Stimulated activated naive CD8-positive, alpha-beta T cell treated with anti-CD3 and anti-CD28 coated beads, Interleukin-15, amount 100 ng/mL, for 72 hours (primary cell): ENCODE measurements around the gene C17orf113.

Experiments used
- ATAC-seq: fragments of 150-1000 bp; cut with Tn5 transposase; 2 replicates; pipeline ENCODE4 v1.10.0; 2021; ENCODE audit warnings: mild to moderate bottlenecking, moderate library complexity
- DNase-seq, 2 donors: peaks; one replicate each; pipeline ENCODE4 v3.0.0; 2021 to 2022
- H3K27ac Mint-ChIP-seq, 2 donors: one replicate each; pipeline ENCODE4 v1.8.0; 2022; ENCODE audit warnings: mild to moderate bottlenecking in 2 of 2, mixed read lengths in 2 of 2, moderate library complexity in 2 of 2
- H3K27me3 Mint-ChIP-seq: one replicate; pipeline ENCODE4 v1.8.0; 2022; ENCODE audit warnings: mixed read lengths
- H3K4me1 Mint-ChIP-seq: one replicate; pipeline ENCODE4 v1.8.0; 2022; ENCODE audit warnings: mild to moderate bottlenecking, mixed read lengths
- H3K4me3 Mint-ChIP-seq, 2 donors: one replicate each; pipeline ENCODE4 v1.8.0; 2022; ENCODE audit warnings: mild to moderate bottlenecking in 2 of 2, mixed read lengths in 2 of 2, moderate library complexity in 1 of 2
- H3K9me3 Mint-ChIP-seq, 2 donors: one replicate each; pipeline ENCODE4 v1.8.0; 2022; ENCODE audit warnings: mixed read lengths in 2 of 2

Gene C17orf113

DNA sequence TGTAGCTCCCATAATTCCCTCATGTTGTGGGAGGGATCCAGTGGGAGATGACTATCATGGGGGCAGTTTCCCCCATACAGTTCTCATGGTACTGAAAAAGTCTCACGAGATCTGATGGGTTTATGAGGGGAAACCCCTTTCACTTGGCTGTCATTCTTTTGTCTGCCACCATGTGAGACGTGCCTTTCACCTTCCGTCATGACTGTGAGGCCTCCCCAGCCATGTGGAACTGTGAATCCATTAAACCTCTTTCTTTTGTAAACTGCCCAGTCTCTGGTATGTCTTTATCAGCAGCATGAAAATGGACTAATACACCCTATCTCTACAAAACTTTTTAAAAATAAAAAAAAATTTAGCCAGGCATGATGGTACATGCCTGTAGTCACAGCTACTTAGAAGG lies 6.2 kb upstream of the C17orf113 start:
- Mint-ChIP-seq H3K27me3 (peaks cover 44% of the 10 kb centered on the region), H3K9me3 (no peaks in the 10 kb centered on the region), H3K4me1 (peaks cover 9% of the 10 kb centered on the region), H3K4me3 (no peak overlapping the region), H3K27ac (no peak overlapping the region)
- ATAC-seq (no peak), DNase-seq (no peak)

DNA sequence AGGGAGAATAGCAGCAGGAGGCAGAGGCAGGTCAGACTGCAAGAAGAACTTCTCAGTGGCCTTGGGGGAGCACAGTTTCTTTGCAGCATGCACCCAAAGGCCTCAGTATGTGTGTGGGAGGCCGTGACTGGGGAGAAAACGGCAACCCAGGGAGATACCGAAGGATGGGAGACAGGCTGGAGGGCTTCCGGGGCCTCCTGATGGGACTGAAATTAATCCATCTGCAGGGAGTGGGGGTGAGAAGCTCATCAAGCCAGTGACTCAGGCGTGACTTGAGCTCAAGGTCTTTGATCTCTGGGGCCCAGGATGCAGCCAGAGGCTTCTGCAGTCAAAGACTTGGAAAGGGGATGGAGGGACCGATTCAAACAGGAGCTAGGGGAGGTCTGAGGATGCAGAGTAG lies 5.1 kb upstream of the C17orf113 start:
- H3K9me3 Mint-ChIP-seq, result no peaks in the 10 kb centered on the region
- no peak overlapping the region for H3K4me3 Mint-ChIP-seq
- DNase-seq (no peak), ATAC-seq (no peak)
- peaks cover 55% of the 10 kb centered on the region for H3K27me3 Mint-ChIP-seq
- H3K4me1 Mint-ChIP-seq, result peaks cover 15% of the 10 kb centered on the region
- no peak overlapping the region for H3K27ac Mint-ChIP-seq

DNA sequence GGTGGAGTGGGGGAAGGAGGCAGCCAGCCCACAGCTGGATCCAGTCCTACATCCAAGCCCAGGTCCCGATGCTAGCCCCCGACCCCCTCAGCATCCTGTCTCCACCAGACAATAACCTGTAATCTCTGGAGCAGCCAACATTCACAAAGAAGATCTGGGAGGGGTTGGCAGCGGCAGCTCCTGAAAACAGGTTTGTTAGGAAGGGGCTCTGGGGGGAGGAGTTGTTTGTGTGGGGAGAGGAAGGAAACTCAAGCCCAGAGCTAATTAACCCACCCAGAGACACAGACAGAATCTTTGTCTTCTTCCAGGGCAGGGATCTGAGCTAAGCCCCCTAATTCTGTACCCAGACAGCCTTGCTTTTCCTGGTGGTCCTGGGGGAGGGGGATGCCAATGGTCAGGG lies 4.6 kb upstream of the C17orf113 start:
- no peak for ATAC-seq
- H3K27me3 Mint-ChIP-seq, result peaks cover 56% of the 10 kb centered on the region
- H3K4me1 Mint-ChIP-seq, result peaks cover 15% of the 10 kb centered on the region
- no peak overlapping the region for H3K4me3 Mint-ChIP-seq
- H3K9me3 Mint-ChIP-seq, result no peaks in the 10 kb centered on the region
- no peak for DNase-seq
- no peak overlapping the region for H3K27ac Mint-ChIP-seq

DNA sequence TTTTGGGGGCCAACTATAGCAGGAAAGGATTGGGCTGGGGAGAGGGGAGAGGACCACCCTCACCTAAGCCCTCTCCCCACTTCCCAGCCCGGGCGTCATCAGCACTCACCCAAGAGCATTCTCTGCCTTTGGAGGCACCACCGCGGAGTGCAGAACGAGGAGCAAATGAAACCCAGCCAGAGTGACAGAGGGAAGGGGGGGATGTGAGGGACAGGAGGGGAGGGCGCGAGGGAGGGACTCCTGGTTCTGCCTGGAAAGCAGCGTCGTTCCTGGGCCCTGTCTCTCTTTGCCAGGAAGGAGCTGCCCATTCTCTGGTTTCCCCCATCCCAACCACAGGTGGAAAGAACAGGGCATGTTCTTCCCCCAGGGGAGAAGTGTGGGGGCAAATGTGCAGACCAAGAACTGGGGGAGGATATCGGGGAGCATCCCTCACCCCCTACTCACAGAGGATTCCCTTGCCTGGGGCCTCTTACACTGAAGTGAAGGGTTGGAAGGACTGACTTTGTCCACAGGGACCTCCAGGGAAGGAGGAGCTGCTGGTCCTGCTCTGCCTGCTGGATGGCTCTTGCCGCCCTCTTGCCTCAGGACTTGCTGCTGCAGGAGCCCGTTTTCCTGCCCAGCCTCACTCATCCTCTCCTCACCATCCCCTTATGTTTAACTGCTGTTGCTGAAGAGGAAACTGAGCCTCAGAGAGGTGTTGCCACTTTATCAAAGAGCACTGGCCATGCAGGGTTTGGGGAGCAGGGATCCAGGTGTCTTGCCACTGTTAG lies 3.5 kb upstream of the C17orf113 start:
- Mint-ChIP-seq H3K9me3 (no peaks in the 10 kb centered on the region), H3K4me1 (peaks cover 15% of the 10 kb centered on the region), H3K27ac (no peak overlapping the region), H3K27me3 (peaks cover 63% of the 10 kb centered on the region), H3K4me3 (no peak overlapping the region)
- DNase-seq (no peak), ATAC-seq (no peak)

DNA sequence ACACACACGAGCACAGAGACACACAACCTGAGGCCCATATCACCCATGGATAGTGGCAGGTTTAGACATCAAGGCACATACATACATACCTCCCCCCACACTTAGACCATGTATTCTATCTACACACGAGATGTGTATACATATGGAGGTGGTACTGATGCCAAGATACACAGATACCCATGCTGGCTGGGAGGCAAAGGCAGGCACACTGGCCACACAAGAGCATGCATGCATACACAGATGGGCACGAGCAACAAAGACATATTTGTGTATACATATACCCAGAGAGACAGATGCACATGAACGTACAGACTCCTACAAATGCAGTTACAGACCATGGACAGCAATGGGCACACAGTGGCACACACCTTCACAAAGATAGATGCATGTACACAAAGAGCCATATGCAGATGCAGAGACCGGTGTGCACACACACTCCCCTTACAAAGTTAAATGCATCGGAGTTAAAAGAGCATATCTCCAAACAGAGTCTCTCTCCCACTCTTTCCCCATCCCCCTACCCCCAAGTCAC lies 2.0 kb upstream of the C17orf113 start:
- no peaks in the 10 kb centered on the region for H3K9me3 Mint-ChIP-seq
- H3K27ac Mint-ChIP-seq, result no peak overlapping the region
- H3K4me1 Mint-ChIP-seq, result peaks cover 15% of the 10 kb centered on the region
- DNase-seq (no peak), ATAC-seq (no peak)
- no peak overlapping the region for H3K4me3 Mint-ChIP-seq
- peaks cover 70% of the 10 kb centered on the region for H3K27me3 Mint-ChIP-seq

DNA sequence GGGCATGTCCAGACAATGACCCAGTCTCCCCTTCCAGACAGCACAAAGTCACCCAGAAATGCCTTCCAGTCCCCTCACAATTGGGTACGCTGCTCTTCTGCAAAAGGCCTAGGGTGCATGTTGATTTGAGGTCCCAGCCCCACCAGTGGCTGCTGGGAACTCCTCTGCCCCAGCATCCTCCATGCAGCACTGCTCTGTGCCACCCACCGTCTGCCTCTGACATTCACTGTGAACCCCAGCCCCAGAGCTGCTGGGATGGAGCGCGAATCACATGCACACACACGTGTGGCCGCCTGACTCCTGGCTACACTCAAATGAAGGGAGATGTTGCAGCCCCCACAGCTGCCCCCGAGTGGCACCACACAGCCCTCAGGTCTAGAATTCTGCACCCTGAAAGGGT lies 1.2 kb upstream of the C17orf113 start:
- no peak overlapping the region for H3K27ac Mint-ChIP-seq
- peaks cover 70% of the 10 kb centered on the region for H3K27me3 Mint-ChIP-seq
- peak overlapping the region in 1 of 2 donors; percentile 7 for H3K4me3 Mint-ChIP-seq
- no peak for ATAC-seq
- H3K9me3 Mint-ChIP-seq, result no peaks in the 10 kb centered on the region
- H3K4me1 Mint-ChIP-seq, result peaks cover 15% of the 10 kb centered on the region
- DNase-seq, result no peak

DNA sequence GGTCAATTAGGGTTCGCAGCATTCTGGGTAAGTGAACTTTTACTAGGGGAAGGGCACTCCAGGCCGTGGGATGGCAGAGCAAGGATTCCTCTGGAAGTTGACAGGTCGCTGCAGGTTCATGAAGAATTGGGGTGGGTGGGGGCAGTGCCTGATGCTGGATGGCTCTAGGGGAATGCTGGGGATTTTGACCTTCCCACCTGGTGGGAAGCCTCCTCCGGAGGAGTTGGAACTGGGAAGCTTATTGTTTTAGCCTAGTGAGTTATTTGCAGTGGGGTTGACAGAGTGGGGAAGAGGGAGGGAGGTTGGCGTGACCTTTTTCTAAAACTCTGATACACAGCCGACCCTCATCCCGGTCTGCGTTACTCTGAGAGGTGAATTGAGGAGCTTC lies 606 bp upstream of the C17orf113 start:
- Mint-ChIP-seq H3K27me3 (peaks cover 70% of the 10 kb centered on the region), H3K27ac (no peak overlapping the region), H3K4me1 (peaks cover 15% of the 10 kb centered on the region), H3K9me3 (no peaks in the 10 kb centered on the region), H3K4me3 (peak overlapping the region; percentile 66 to 75)
- no peak for DNase-seq
- ATAC-seq, result no peak

DNA sequence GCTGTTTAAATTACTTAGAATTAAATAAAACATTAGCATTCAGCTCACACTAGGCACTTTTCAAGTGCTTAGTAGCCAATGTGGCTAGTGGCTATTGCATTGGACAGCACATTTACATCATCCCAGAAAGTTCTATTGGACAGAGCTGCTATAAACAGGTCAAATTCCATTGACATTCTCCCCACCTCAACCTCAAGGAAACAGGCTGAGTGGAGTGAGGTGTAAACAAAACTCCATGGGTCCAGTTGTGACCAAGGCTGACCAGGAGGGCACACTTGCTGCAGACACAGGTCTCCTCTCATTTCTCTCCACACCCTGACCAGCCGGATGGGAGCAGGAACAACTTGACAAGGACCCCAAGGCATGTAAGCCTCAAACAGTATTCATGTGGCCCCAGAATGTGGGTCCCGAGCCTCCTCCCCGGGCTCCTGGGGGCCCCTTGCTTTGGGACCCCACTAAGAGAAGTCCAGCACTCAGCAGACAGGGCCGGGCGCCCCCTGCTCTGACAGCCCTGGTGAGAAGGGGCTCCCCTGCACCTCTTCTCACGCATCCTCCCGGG lies 488 bp downstream of the C17orf113 start:
- Mint-ChIP-seq H3K27ac (peak overlapping the region in 1 of 2 donors; percentile 27), H3K27me3 (peaks cover 59% of the 10 kb centered on the region), H3K9me3 (no peaks in the 10 kb centered on the region), H3K4me3 (peak overlapping the region; percentile 65 to 76), H3K4me1 (peaks cover 6% of the 10 kb centered on the region)
- DNase-seq, result no peak
- ATAC-seq, result no peak

DNA sequence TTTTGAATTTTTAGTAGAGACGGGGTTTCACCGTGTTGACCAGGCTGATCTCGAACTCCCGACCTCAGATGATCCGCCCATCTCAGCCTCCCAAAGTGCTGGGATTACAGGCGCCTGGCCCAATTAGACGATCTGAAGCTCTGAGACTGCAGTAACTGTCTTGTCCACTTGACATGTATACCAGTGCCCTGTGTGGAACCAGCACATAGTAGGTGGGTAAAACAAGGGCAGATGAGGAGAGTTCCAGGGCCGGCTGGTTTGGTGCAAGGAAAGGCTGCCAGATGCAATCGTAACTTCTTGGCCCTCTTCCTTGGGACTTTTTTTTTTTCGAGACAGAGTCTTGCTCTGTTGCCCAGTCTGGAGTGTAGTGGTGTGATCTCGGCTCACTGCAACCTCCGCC lies 3.1 kb downstream of the C17orf113 start:
- Mint-ChIP-seq H3K9me3 (no peaks in the 10 kb centered on the region), H3K4me3 (no peak overlapping the region), H3K4me1 (peaks cover 6% of the 10 kb centered on the region), H3K27ac (no peak overlapping the region), H3K27me3 (peaks cover 34% of the 10 kb centered on the region)
- ATAC-seq, result no peak
- no peak for DNase-seq

DNA sequence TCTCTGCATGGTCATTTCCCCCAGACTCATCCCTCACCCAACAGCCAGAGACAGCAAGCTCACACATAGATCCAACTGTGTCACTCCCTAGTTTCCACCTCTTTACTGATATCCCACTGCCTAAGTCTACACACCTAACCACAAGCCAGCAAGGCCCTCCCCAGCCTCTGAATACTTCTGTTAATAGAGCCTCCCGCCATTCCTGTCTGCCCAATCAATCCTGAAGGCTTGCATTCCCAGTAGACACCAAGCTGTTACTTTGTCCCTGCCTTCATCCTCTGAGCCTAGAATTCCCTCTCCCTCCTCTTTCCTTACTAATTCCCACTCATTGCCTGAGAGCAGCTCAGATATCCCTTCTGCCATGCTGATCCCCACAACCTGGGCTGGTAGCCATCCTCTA lies 4.7 kb downstream of the C17orf113 start:
- Mint-ChIP-seq H3K4me3 (no peak overlapping the region), H3K27ac (no peak overlapping the region), H3K9me3 (no peaks in the 10 kb centered on the region), H3K27me3 (peaks cover 17% of the 10 kb centered on the region), H3K4me1 (peaks cover 2% of the 10 kb centered on the region)
- DNase-seq, result no peak
- no peak for ATAC-seq

DNA sequence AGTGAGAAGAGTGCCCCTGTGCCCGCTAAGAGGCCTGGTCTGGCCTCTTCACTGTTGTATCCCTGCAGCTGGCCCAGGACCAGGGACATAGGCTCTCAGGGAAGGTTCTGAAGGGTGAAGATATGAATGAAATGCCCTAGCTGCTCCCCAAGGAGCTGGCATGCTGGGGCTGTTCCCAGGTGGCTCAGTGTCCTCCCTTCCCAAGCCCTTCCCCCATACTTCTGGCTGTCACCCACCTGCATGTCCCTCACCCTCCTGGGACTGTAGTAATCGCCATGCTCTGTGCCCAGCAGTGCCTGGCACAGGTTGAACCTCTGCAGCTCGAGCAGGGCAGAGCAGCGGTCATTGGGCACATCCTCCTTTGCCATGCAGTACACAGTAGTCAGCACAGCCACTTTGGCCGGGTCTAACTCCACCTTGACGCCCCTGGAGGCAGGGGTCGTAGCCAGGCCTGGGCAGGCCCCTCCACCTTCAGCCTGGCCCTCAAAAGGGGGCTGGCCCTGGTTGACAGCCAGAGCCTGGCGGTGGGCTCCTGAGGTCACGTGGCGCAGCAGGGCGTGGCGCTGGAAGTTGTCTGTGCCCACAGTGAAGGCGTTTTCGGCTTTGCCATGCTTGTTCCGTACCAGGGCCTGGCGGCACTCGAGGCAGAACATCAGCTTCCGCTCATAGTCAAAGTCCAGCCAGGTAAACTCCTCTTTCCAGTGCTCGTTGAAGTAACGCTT lies 7.6 kb downstream of the C17orf113 start:
- no peak for DNase-seq
- Mint-ChIP-seq H3K27me3 (no peaks in the 10 kb centered on the region), H3K27ac (no peak overlapping the region), H3K4me3 (no peak overlapping the region), H3K4me1 (no peaks in the 10 kb centered on the region), H3K9me3 (no peaks in the 10 kb centered on the region)
- no peak for ATAC-seq

DNA sequence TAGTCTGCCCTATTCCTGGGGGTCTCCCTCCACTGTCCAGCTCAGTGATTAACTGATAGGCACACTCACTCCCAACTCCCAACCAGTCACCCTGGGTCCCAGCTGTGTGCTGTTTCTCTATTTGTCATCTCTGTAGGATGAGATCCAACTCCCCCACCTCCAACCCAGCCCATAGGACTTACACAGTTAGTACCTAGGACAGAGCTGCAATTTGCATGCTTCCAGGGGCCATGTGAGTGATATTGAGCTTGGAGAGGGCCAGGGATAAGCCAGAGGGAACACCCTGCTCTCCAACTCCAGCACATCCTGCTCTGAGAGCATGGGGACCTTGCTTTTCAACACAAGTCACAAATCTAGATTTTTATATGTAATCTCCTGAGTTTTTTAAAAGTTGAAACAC lies 8.8 kb downstream of the C17orf113 start:
- H3K4me1 Mint-ChIP-seq, result no peaks in the 10 kb centered on the region
- no peak for ATAC-seq
- H3K9me3 Mint-ChIP-seq, result no peaks in the 10 kb centered on the region
- H3K27me3 Mint-ChIP-seq, result no peaks in the 10 kb centered on the region
- H3K27ac Mint-ChIP-seq, result peak overlapping the region in 1 of 2 donors; percentile 82
- H3K4me3 Mint-ChIP-seq, result no peak overlapping the region
- no peak for DNase-seq

DNA sequence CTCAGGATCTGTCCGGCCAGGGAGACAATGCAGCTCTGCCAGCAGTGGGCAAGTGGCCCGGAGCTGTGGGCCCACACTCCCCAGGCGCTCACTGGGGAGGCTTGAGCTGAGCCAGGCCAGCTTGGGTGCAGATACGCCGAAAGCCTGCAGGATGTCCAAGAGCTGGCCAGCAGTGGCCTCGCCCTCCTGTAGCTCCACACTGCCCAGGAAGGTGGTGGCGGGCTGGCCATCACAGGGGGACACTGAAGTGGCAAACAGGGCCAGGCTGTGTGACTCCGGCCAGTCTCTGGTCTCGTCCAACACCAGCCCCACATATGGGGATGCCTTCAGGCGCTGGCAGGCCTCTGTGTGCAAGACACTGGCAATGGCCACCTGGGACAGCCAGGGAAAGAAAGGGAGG lies 9.6 kb downstream of the C17orf113 start:
- H3K9me3 Mint-ChIP-seq, result no peaks in the 10 kb centered on the region
- no peak for ATAC-seq
- no peaks in the 10 kb centered on the region for H3K27me3 Mint-ChIP-seq

DNA sequence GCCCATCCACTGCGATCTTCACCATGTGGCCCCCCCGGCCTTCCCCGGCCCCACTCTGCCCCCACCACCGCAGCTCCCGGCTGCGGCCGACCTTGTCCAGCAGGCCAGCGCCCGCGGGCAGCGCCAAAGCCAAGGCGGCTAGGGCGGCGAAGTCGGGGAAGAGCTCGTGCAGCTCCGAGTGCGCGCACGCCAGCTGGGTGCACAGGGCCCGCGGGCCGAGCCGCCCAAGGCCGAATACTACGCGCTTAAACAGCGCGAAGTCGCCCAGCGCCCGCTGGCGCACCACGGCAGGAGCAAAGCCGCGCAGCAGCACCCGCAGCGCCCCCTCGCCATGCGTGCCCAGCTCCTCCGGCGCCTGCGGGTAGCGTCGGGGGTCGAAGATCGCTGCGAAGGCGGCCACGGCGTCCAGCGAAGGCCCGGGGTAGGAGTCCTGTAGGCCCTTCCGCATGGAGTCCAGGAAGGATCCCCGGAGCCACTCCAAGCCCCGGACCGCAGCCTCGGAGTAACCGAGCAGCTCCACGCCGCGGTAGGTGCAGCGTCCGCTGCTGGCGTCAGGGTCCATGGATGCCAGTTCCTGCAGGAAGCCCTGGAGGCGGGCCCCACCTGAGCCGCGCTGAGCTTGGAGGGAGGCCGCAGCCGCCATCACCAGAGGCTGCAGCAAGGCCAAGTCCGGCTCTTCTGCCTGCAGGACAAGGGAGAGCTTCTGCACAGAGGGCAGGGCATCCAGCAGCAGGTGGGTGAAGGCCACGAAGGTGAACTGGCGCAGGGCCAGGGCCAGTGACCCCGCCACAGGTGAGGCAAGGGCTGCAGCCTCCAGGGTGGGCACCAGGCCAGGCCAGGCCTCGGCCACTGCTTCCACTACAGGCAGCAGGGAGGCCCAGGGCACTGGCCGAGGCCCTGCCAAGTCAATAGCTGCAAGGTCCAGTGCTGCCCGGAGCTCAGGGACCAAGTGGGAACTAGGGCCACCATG lies 10.3 kb downstream of the C17orf113 start:
- H3K9me3 Mint-ChIP-seq, result no peaks in the 10 kb centered on the region
- H3K27me3 Mint-ChIP-seq, result no peaks in the 10 kb centered on the region
- ATAC-seq, result peak; percentile 18
- no peak for DNase-seq
- H3K27ac Mint-ChIP-seq, result no peak overlapping the region
- H3K4me3 Mint-ChIP-seq, result peak overlapping the region in 1 of 2 donors; percentile 59
- no peaks in the 10 kb centered on the region for H3K4me1 Mint-ChIP-seq

More for the DNA sequence above, 9.6 kb downstream of the C17orf113 start:
- no peak for DNase-seq
- no peaks in the 10 kb centered on the region for H3K4me1 Mint-ChIP-seq
- H3K4me3 Mint-ChIP-seq, result no peak overlapping the region
- no peak overlapping the region for H3K27ac Mint-ChIP-seq
